Ovary (tissue), 9 donors: ENCODE results near the gene ADA. TPM values are rescaled to one million over a fixed set of nuclear protein-coding genes. Genes with fewer than 3 reads are reported as not detected.

Source experiments
- DNase-seq, 5 donors: peaks; one replicate each; pipeline ENCODE4 v3.0.0-alpha.2; 2019 to 2020
- H3K27ac ChIP-seq, 2 donors: fragments of 200-600 bp; one replicate each; pipeline versions ENCODE4 v1.5.1 to v1.8.0; 2019 to 2022
- H3K27me3 ChIP-seq: fragments of 200-600 bp; one replicate; pipeline ENCODE4 v1.8.0; 2022
- H3K36me3 ChIP-seq: fragments of 200-600 bp; sonication (generic); one replicate; pipeline ENCODE4 v1.5.1; 2019
- H3K4me1 ChIP-seq: one replicate; pipeline ENCODE4 v1.8.1; 2013; ENCODE audit warnings: mild to moderate bottlenecking, moderate library complexity; ENCODE audit not compliant: insufficient read depth
- H3K4me3 ChIP-seq: fragments of 200-600 bp; sonication (generic); one replicate; pipeline ENCODE4 v1.5.1; 2017
- H3K9me3 ChIP-seq, 2 donors: fragments of 200-600 bp in 1 of 2; sonication (generic) in 1 of 2; one replicate each; pipeline versions ENCODE4 v1.5.1 to v1.8.1; 2013 to 2019; ENCODE audit warnings: mild to moderate bottlenecking in 1 of 2, moderate library complexity in 1 of 2
- CTCF ChIP-seq, 3 donors: fragments of 450-650 bp in 2 of 3; fragments of 200-600 bp in 1 of 3; IDR thresholded peaks; one replicate each; pipeline versions ENCODE4 v1.5.1 to v1.8.0; 2016 to 2022; ENCODE audit warnings: antibody characterized with exemption in 3 of 3, mild to moderate bottlenecking in 1 of 3
- EP300 ChIP-seq: sonication (generic); formaldehyde crosslinking; IDR thresholded peaks from one replicate; pipeline ENCODE4 v1.6.1; 2017; ENCODE audit warnings: antibody characterized with exemption
- POLR2A ChIP-seq: fragments of 450-650 bp; IDR thresholded peaks from one replicate; pipeline ENCODE4 v1.6.1; 2017; ENCODE audit warnings: antibody characterized with exemption, mild to moderate bottlenecking, moderate library complexity
- WGBS, 3 donors: extraction: QIAGEN DNeasy Blood & Tissue Kit in 1 of 3; methylation state at CpG; one replicate each; pipeline versions ENCODE4 v1.1.5 to v1.1.7; 2013 to 2017; 5-methylcytosine and 5-hydroxymethylcytosine counted together
- intact Hi-C, 4 donors: fragments of 100-400 bp; cut with DNase I; formaldehyde crosslinking; loops; one replicate each; pipeline versions ENCODE4 v1.11.0 to v1.15.1; 2022 to 2023
- polyA plus RNA-seq, 2 donors: library from polyadenylated mRNA; stranded (reverse); fragments of 200-250 nt in 1 of 2; fragments of 350-450 nt in 1 of 2; fragmentation: Illumina TruSeq in 1 of 2; extraction: RNeasy Lipid Tissue Mini Kit (QIAGEN cat#74804) in 1 of 2; gene quantifications; one replicate each; pipeline ENCODE4 v1.2.3, GENCODE V29; 2013 to 2014
- total RNA-seq, 7 donors: library from RNA; depleted of rRNA in 2 of 7; stranded (reverse); fragments of >200 nt in 2 of 7; fragmentation: NEBNext Ultra II Directional in 3 of 7; extraction: Animal tissue kit (Norgen Biotek cat#: 25700) in 3 of 7; gene quantifications; one replicate each; pipeline versions ENCODE4 v1.1.0 to v1.2.4, GENCODE V29; 2016 to 2023
- donor health status: DM: no; HTN: no; CAD: no; lungs with moderate emphysema.
- donor health status: DM: no; HTN: no; CAD: no.
- donor health status: Bipolar disorder and iron deficiency.
- donor health status: DM: yes; HTN: yes; CAD: no.
- donor health status: DM: no; HTN: no; CAD: no.
- donor health status: DM: yes; HTN: yes; CAD: no.

ADA gene
- total and polyA plus RNA-seq, 9 donors, result 1.1 to 7.4 (median 3.2) TPM

GRCh38 chr20:44599715-44600114 lies 51.8 kb downstream of the ADA start:
- H3K27ac ChIP-seq, result peak overlapping the region in 1 of 2 donors; percentile 71
- H3K36me3 ChIP-seq, result no peaks in the 10 kb centered on the region
- H3K27me3 ChIP-seq, result no peaks in the 10 kb centered on the region
- 73 to 100% (median 94%) methylated on average over 1 of the region's 1 CpG for WGBS, 3 donors
- no peak for TF ChIP-seq EP300
- no peak for TF ChIP-seq POLR2A
- TF ChIP-seq CTCF (IDR thresholded peaks at IDR 0.05), result no peak
- H3K4me1 ChIP-seq, result peaks cover 28% of the 10 kb centered on the region
- no peak overlapping the region for H3K4me3 ChIP-seq
- DNase-seq, result no peak
- H3K9me3 ChIP-seq, result no peaks in the 10 kb centered on the region
- intact Hi-C loops, result loop anchor here in 2 of 4 donors (5.0 to 10.0 kb wide), 3 partner anchors 55 to 385 kb away; partner anchors contain the start of gene OSER1 (in 1 of the 2)

GRCh38 chr20:44598423-44599305 lies 52.8 kb downstream of the ADA start:
- Histone ChIP-seq H3K36me3 (no peaks in the 10 kb centered on the region), H3K27me3 (no peaks in the 10 kb centered on the region), H3K9me3 (no peaks in the 10 kb centered on the region), H3K27ac (no peak overlapping the region), H3K4me3 (no peak overlapping the region), H3K4me1 (peaks cover 29% of the 10 kb centered on the region)
- 79 to 87% (median 82%) methylated on average over 4 of the region's 4 CpGs for WGBS, 3 donors
- intact Hi-C loops, result no loop called here
- peak in 1 of 5 donors; percentile 34 for DNase-seq
- TF ChIP-seq EP300, result no peak
- no peak for TF ChIP-seq POLR2A
- TF ChIP-seq CTCF (IDR thresholded peaks at IDR 0.05), result no peak

GRCh38 chr20:44597930-44598329 lies 53.6 kb downstream of the ADA start:
- H3K4me3 ChIP-seq, result no peak overlapping the region
- no peak for TF ChIP-seq POLR2A
- TF ChIP-seq EP300, result no peak
- TF ChIP-seq CTCF (IDR thresholded peaks at IDR 0.05), result no peak
- H3K36me3 ChIP-seq, result no peaks in the 10 kb centered on the region
- intact Hi-C loops, result no loop called here
- DNase-seq, result no peak
- H3K27me3 ChIP-seq, result no peaks in the 10 kb centered on the region
- H3K4me1 ChIP-seq, result peaks cover 29% of the 10 kb centered on the region
- WGBS, 3 donors, result 55 to 71% (median 62%) methylated on average over 4 of the region's 4 CpGs
- no peak overlapping the region for H3K27ac ChIP-seq
- H3K9me3 ChIP-seq, result no peaks in the 10 kb centered on the region

GRCh38 chr20:44597516-44597915 lies 54.0 kb downstream of the ADA start:
- DNase-seq, result no peak
- Histone ChIP-seq H3K4me3 (no peak overlapping the region), H3K4me1 (peaks cover 29% of the 10 kb centered on the region), H3K9me3 (no peaks in the 10 kb centered on the region), H3K27ac (no peak overlapping the region), H3K27me3 (no peaks in the 10 kb centered on the region), H3K36me3 (no peaks in the 10 kb centered on the region)
- no peak for TF ChIP-seq POLR2A
- TF ChIP-seq CTCF (IDR thresholded peaks at IDR 0.05), result no peak
- no peak for TF ChIP-seq EP300
- intact Hi-C loops, result no loop called here
- 76 to 88% (median 83%) methylated on average over 4 of the region's 4 CpGs for WGBS, 3 donors
